ENCODE results near the gene EMD.
"Not testable (repeated sequence)": the region's sequence is repeated elsewhere in the genome, so short reads cannot be mapped to it uniquely, and the experiment has no call there.

EMD gene

DNA sequence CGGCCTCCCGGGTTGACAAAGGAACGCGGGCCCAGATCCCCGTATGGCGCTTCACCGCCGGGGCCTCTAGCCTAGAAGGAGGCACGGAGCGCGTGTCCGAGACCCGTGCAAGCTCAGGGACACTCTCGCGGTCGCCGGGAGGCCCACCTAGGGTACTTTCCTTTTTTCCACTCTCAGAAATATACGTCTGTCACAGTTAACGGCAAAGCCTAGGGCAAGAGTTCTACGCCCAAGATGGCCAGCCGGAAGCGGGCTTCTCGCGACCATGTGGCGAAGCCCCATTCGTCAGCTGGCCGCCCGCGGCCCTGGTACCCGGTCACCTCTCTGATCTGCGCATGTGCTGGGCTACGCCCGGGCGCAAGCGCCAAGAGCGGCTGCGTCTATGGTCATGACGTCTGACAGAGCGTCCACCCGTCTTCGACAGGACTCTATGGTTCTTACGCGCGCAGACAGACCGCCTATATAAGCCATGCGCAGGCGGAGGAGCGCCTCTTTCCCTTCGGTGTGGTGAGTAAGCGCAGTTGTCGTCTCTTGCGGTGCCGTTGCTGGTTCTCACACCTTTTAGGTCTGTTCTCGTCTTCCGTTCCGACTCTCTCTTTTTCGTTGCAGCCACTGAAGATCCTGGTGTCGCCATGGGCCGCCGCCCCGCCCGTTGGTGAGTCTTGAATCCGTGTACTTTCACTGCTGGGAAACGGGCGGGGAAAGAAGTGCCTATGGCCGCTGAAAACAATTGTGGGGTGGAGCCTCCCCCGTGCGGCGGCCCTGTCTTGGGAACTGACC, 19.0 kb downstream of the EMD start, which contains the start of gene RPL10:
RPL10 (plus strand) TSS at position 490 of the 780 bp plus-strand sequence; CDS start at position 633, 143 bp downstream.
- DNase-seq, result peak; percentile 97

DNA sequence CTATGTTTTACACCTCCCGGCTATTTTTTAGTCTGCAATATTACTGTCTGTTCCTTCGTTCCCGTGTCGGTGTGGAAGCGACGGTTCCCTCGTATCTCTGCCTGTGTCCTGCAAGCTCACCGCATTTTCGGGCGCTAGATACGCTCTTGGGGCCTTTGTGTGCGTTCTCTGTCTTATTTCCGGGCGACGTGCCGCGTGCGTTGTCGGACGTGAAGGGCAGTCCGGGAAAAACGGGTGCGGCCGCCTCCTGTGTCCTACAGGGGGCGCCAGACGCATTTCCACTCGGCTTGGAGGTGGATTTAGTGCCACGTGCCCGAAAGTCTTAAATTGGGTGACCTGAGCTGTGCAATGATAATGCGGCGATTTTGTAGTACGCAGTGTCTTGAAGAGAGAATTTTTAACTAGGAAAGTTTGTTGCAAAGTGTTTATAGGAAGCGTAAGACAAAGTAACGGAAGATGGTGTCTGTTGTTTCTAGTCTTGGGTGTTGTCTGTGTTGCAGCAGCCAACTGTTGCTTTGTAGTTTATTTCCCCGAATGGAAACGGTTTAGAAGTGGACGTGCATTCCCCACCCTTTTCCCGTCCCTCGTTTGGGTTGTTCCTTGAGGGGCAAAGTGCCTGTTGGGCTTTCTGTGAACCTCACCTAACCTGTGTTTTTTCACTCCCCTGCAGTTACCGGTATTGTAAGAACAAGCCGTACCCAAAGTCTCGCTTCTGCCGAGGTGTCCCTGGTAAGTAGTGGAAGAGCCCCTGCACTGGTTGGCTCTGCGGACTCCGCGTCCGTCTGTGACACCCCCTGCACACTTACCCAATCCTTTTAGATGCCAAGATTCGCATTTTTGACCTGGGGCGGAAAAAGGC, 19.8 kb downstream of the EMD start:
- peak; percentile 61 to 74 for DNase-seq

DNA sequence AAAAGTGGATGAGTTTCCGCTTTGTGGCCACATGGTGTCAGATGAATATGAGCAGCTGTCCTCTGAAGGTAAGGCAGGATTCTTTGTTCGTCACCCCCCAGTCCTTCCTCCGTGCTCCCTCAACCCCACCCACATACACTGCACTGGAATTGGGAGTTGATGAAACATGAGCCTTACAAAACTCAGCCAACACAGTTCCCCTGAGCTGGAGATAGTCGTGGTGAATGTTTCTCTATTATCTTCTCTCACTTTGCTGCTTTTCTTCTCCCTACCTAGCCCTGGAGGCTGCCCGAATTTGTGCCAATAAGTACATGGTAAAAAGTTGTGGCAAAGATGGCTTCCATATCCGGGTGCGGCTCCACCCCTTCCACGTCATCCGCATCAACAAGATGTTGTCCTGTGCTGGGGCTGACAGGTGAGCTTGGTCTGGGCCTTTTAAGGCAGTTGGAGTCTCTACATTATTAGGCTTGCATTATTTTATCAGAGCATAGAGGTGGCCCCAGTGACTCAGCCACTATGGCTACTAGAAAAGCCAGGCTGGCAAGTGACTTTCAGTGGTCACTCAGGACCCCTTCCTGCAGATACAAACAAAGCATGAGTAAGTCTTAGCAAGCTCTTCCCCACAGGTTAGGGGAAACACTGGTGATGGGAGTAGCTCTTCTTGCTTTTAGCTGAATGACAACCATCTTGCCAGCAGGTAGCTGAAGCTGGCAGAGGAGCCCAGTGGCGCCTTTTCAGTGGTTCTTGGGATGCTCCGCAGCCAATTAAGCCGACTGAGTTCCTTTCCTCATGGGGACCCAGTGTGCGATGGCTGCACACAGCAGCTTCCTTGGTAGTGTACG, 20.7 kb downstream of the EMD start:
- no peak for DNase-seq

DNA sequence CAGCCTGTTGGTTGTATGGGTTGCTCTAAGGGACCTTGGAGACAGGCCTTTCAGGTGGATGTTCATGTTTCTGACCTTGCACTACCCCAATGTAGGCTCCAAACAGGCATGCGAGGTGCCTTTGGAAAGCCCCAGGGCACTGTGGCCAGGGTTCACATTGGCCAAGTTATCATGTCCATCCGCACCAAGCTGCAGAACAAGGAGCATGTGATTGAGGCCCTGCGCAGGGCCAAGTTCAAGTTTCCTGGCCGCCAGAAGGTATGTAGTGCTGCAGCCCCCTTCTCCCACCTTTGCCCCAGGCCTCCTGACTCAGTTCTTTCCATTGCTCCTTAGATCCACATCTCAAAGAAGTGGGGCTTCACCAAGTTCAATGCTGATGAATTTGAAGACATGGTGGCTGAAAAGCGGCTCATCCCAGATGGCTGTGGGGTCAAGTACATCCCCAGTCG, 21.3 kb downstream of the EMD start:
- not testable (repeated sequence) for DNase-seq

DNA sequence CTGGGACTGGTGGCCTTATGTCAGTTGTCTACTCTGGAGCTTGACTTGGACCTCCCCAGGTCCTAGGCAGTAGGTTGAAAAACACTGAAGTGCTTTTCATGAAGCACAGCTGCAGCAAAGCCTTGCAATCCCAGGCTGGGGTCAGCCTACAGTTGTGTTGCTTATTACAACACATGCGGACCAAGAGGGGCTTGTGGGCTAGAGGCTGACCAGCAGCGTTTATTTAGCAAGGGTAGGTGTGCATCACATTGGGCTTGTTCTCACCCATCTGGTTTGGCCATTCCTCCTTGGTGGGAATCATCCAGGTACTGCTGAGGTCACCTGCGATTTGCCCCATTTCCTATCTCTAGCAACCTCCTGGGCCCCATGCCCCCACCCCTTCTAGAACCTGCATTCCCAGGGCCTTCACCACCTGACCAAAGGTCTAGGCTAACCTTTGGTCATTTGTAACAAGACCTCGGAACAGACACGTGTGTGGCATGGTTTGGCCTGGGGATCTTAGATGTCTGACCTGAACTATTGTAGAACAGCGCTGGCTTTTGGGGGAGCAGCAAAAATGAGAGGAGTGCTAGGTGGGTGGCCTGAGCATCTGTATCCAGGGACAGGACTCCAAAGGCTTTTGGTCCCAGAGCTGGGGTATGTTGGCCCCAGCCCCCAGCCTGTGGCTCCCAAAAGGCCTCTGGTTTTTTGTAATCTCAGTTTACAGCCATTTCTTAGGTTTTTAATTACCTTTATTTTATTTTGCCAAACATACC, 22.1 kb downstream of the EMD start:
- DNase-seq, result no peak

DNA sequence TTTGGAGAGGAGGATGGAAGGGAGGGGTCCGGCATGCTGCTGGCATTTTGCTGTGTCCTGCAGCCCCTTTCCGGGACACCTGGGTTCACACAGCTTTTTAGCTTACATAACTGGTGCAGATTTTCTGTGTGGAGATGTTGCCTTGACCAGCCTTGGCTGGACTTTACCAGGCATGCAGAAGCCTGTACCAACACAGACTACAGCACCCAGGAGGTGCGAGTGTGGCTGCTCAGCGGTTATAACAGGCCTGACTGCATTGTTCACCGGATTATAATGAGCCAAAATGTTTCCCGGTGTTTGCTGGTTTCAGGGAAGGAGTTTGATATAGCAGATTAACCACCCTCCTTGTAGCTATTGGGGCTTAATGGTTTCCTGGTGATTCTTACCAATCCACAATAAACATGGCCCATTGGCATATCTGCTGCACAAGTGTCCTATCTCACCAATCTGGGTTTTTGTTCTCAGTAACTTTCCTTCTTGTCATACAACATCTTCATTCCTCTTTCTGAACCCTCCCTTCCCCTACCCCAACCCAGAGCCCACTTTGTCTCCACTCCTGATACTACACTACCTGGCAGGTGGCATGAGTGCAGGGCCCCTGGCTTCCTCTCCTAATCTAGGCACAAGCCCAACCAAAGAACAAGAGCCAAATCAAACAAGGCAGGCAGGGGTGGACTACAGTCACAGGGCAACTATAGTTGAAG, 23.0 kb downstream of the EMD start:
- no peak for DNase-seq

DNA sequence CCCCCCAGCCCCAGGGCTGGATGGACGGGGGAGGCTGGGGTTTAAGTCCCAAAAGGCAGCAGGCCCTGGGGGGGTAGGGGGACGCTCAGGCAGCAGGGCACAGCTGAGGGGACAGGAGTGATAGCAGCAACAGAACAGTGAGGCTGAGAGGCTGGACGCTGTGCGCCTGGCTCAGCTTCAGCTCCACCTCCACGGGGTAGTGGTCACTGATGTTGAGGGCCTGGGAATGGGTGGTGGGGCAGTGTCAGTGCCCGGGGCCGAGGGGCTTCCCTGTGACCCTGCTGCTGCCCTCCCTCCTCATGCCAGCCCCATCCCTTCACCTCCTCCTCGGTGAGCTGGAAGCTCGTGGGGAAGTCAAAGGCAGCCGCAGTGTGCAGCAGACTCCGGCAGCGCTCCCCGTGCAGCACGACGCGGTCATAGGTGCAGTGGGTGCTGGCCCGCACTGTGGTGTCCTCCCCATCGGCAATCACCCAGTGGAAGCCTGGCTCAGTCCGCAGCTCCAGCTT, 23.6 kb downstream of the EMD start:
- no peak for DNase-seq

DNA sequence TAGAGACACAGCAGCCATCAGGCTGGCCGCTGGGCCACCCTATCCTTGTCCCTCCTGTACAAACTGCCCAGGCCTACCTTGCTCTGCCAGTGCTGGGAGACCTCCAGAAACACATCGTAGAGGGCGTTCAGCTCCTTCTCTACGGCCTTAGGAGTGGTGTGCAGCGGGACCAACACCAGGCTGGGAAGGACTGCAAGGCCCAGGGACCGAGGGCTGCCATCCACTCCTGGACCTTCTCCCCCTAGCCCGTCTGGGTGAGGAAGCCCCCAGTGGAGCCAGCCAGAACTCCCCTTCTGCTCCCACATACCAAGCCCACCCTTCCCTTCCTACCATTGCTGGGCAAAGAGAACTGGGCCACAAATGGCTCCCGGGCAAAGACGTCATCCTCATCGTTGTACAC, 24.1 kb downstream of the EMD start:
- DNase-seq, result no peak

DNA sequence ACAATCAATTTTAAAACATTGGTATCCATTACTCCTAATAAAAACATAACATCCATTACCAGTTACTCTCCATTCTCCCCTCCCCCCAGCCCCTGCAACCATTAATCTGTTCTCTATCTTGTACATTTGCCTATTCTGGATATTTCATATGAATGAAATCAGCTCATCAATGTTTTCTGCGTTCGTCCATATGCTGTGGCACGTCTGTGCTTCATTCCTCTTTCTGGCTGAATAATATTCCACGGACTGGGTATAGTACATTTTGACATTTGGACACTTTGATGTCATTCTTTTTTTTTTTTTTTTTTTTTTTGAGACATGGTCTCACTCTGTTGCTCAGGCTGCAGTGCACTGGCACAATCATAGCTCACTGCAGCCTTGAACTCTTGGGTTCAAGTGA, 24.8 kb downstream of the EMD start:
- DNase-seq, result no peak

DNA sequence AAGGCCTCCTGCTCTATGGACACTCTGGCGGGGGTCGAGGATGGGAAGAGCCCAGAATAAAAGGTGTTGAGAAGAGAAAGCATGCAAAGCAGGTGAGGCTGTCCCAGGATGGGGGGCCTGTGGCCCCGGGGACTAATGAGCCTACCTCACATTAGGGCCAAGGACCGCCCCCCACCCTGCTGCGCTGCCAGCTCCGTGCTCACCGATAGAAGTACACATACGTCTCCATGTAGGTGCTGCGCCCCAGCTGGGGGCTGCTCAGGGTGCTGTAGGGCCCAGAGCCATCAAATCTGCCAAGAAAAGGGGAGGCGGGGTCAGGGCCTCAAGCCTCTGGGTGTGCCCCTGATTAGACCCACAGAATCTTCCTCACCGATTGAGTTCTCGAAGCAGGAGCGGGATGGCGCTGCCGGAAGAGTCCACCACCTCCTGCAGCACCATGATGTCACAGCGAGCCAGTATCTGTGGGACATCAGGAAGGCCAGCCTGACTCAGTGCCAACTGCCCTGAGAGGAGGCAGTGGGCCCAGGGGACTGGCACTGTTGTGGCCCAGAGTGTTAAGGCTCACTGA, 25.6 kb downstream of the EMD start:
- no peak for DNase-seq

DNA sequence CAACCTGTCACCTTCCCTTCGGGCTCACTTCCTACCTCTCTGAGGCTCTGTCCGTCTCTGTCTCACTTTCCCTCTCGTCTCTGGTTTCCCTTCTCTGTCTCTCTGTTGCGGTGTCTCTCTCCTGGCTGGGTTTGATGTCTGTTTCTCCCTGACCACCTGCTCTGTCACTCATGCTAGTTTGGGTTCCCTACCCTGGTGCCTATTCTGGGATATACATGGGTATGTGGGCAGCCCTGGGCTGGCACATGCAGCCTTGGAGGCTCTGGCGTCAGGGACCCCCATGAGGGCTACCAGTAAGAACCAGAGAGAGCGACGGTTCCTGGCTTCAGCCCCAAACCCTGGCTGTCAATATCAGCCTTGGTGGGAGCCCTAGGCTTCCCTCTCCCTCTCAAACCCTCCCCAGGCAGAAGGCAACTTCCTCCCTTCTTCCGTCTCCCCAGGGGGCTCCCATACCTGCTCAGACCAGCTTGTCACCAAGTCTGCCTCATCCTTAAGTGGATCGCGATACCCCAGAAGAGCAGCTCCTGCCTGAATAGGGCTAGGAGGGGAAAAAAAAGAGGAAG, 29.6 kb downstream of the EMD start:
- no peak for DNase-seq

DNA sequence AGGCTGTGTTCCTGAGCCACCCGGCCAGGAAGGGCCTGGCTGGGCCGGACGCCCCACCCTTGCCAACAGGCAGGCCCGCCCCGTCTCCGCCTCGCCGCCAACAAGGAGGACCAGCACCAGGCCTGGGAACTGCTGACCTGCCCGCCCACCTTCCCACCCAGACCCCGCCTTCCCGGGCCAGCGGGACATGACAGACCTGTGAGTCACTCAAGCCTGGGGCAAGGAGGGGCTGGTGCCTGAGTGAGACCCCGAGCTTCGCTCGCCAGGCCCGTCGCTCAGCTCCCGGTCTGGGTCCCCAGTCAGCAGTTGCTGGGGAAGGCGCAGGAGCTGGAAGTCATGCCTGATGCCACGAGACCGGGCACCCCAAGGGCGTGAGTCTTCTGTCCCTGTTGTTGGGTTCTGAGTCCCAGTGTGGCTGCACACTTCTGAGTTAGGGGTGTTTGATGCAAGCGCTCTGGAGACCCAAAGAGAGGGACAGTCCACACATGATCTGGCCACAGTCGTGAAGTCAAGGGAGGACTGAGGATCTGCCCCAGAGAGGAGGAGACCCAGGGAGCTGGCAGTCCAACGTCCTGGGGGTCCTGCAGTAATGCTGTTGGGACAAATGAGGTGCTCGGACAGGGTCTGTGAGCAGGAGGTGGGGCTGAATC, 30.3 kb downstream of the EMD start, which contains the start of gene DNASE1L1:
DNASE1L1 (minus strand) TSS at position 33 of the 650 bp plus-strand sequence. CDS start 3,686 bp downstream, outside the sequence.
- no peak for DNase-seq

DNA sequence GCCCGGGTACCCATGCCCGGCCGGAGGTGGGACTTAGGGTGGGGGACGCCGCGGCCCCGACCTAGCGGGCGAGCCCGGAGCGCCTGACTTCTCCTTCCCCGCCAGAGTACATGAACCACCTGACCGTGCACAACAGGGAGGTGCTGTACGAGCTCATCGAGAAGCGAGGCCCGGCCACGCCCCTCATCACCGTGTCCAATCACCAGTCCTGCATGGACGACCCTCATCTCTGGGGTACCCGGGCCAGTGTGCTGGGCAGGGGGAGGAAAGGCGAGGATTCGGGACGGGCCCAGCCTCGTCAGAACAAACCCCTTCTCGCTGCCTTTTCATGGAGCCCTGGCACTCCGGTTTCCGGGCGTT, 32.9 kb downstream of the EMD start:
- peak; percentile 26 to 48 for DNase-seq

DNA sequence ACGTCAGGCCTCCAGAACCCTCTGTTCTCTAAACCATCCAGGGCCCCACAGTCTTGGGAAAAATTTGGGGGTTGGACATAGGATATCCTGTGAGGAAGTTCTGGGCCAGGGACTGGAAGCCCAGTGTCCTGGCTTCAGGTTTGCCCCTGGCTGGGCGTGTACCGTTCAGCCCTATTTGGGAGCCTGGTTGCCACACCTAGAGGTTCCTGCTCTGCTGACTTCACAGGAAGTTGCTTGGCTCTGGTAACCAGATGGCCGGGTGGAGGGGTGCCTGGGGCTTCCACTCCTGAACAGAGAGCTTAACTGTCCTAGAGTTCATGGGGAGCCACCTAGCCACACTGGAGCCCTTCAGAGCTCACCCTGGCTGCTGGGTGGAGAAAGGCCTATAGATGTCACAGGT, 33.4 kb downstream of the EMD start:
- no peak for DNase-seq

DNA sequence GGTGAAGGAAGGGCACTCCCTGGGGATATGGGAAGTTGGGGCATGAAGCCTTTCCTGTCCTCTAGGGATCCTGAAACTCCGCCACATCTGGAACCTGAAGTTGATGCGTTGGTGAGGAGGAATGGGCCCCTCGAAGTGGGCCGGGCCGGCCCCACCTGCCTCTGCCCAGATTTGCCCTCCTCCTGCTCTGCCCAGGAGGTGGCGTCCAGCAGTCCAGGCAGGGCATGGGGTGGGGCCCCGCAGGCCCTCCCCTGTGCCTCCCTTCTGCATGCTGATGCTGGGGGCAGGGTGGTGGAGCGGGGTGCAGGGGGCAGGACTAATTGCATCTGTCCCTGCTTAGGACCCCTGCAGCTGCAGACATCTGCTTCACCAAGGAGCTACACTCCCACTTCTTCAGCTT, 34.0 kb downstream of the EMD start:
- no peak for DNase-seq

DNA sequence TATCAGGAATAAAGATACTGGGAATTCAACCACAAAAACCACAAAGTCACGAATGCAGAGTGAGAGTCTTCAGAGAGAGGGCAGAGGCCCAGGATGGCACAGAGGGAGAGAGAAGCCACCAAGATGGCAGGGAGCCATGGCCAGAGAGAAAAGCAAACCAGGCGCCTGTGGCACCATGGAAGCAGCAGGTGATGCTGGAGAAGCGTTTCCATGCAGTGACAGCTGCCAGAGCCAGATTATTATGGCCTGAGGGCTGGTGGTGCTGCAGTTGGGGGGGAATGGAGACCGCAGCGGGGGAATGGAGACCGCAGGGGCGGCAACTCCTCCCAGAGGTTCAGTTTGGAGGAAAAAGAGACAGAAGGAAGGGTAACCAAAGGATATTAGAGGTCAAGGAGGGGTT, 38.1 kb downstream of the EMD start:
- no peak for DNase-seq

DNA sequence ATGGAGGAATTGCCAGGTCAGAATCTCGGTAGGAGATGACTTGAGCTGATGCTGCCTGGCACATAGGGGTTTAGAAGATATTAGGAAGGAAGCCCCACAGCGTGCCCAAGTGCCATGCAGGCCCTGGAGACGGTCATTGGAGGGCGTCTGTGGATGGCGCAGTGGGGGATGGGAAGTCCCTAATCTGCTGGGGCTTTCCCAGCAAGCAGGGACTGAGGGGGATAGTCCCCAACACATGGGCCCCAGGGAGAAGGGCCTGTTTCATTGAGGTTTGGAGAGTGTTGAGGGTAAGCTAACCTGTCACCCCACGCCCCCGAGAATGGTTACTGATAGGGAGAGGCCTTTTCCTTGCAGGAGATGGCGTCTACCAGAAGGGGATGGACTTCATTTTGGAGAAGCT, 40.1 kb downstream of the EMD start:
- DNase-seq, result no peak

DNA sequence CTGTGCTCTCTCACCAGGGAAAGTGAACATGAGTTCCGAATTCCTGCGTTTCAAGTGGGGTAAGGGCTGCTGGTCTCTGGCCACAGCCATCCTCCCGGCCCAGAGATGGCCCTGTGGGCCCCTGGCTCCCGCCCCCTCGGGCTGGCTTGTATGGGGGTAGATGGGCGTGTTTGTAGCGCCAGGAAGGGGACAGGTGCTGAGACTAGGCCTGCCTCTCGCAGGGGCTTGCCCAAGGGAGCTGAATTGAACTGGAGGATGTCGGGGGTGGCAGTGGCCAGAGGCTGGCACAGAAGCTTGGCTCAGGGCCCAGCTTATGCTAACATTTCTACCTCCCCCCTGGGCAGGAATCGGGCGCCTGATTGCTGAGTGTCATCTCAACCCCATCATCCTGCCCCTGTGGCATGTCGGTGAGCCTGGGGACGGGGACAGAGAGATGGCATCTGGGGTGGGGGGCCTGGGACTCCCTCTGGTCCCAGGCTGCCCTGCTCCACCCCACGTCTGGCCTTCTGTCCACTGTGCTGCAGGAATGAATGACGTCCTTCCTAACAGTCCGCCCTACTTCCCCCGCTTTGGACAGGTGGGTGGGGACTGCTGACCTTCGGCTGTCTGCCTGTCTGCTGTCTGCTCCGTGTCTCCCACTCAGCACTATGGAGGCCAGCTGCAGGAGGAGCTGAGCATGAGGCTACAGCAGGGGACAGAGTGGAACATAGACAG, 40.8 kb downstream of the EMD start:
- DNase-seq, result no peak

DNA sequence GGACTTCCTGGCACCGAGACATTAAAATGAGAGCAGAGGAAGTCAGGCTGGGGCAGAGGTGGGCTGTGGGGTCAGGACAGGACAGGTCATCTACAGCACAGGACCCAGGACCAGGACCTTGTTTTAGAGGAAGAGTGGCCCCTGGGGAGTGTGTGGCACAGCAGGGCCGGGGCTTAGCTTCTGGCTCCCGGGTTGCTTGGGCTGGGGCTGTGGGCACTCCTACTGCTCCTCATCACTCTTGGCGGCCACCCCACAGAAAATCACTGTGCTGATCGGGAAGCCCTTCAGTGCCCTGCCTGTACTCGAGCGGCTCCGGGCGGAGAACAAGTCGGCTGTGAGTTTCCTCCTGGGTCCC, 41.3 kb downstream of the EMD start:
- DNase-seq, result no peak
